ENCODE data around the gene UAP1L1. TPM values are rescaled to one million over a fixed set of nuclear protein-coding genes. Genes with fewer than 3 reads are reported as not detected.

The UAP1L1 gene
- total and polyA plus RNA-seq, 2 experiments from 2014 or later, result 15.6 to 39.1 TPM

- Histone ChIP-seq H3K27ac (no peak overlapping the region), H3K27me3 (peaks cover 43% of the 10 kb centered on the region), H3K79me2 (no peaks in the 10 kb centered on the region), H3K4me1 (ENCODE audit: insufficient read depth) (peaks cover 20% of the 10 kb centered on the region), H3K36me3 (replicated peaks; ENCODE audit: insufficient read depth, low read depth) (no peaks in the 10 kb centered on the region), H4K20me1 (ENCODE audit: insufficient read depth, poor library complexity, severe bottlenecking) (peaks cover 2% of the 10 kb centered on the region), H2AFZ (no peak overlapping the region), H3K9me3 (ENCODE audit: low read depth) (no peaks in the 10 kb centered on the region), H3K9me2 (replicated peaks; ENCODE audit: insufficient read depth) (no peaks in the 10 kb centered on the region), H3K4me2 (no peak overlapping the region), H3K4me3 (no peak overlapping the region)
- no peak for TF ChIP-seq EZH2phosphoT487 (IDR thresholded peaks at IDR 0.05; ENCODE audit: low read depth, severe bottlenecking, unreplicated experiment)
- TF ChIP-seq, protein P1, sequence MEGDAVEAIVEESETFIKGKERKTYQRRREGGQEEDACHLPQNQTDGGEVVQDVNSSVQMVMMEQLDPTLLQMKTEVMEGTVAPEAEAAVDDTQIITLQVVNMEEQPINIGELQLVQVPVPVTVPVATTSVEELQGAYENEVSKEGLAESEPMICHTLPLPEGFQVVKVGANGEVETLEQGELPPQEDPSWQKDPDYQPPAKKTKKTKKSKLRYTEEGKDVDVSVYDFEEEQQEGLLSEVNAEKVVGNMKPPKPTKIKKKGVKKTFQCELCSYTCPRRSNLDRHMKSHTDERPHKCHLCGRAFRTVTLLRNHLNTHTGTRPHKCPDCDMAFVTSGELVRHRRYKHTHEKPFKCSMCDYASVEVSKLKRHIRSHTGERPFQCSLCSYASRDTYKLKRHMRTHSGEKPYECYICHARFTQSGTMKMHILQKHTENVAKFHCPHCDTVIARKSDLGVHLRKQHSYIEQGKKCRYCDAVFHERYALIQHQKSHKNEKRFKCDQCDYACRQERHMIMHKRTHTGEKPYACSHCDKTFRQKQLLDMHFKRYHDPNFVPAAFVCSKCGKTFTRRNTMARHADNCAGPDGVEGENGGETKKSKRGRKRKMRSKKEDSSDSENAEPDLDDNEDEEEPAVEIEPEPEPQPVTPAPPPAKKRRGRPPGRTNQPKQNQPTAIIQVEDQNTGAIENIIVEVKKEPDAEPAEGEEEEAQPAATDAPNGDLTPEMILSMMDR (IDR thresholded peaks at IDR 0.05; ENCODE audit: poor library complexity), result peak; percentile 50
- DNase-seq (ENCODE audit: low spot score), result peak; percentile 80
- 55% methylated on average over 38 of the region's 38 CpGs for WGBS (ENCODE audit: low lambda C conversion rate, missing lambda C conversion rate)
Measured at GRCh38 chr9:137049544-137050449, 27.5 kb upstream of the UAP1L1 start.

DNA sequence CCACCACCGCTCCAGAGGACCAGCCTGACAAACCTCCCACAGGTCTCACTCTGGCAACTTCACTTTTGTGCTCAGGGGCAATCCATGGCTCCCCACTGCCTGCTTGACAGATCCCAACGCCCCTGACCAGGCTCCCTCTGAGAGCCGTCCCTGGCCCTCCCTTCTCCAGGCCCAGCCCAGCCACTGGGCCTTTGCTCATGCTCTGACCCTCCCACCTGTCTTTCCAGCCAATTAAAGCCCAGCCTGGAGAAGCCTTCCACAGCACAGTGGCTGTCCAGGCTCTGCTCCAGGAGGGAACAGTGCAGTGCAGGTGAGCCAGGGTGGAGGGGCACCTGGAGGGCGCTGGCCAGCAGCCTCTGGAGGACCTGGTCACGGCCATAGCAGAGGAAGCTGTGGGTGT lies 26.7 kb upstream of the UAP1L1 start:
- Histone ChIP-seq H3K36me3 (replicated peaks; ENCODE audit: insufficient read depth, low read depth) (no peaks in the 10 kb centered on the region), H3K4me3 (no peak overlapping the region), H3K27me3 (peaks cover 39% of the 10 kb centered on the region), H3K9me2 (replicated peaks; ENCODE audit: insufficient read depth) (no peaks in the 10 kb centered on the region), H2AFZ (no peak overlapping the region), H3K4me2 (no peak overlapping the region), H4K20me1 (ENCODE audit: insufficient read depth, poor library complexity, severe bottlenecking) (no peaks in the 10 kb centered on the region), H3K79me2 (no peaks in the 10 kb centered on the region), H3K27ac (no peak overlapping the region), H3K9me3 (ENCODE audit: low read depth) (no peaks in the 10 kb centered on the region), H3K4me1 (ENCODE audit: insufficient read depth) (peaks cover 28% of the 10 kb centered on the region)
- DNase-seq (ENCODE audit: low spot score), result no peak
- TF ChIP-seq EZH2 (IDR thresholded peaks at IDR 0.05; ENCODE audit: borderline replicate concordance) (no peak), EZH2phosphoT487 (IDR thresholded peaks at IDR 0.05; ENCODE audit: low read depth, severe bottlenecking, unreplicated experiment) (no peak)
- TF ChIP-seq, protein P1 (IDR thresholded peaks at IDR 0.05; ENCODE audit: poor library complexity), result no peak
- WGBS (ENCODE audit: low lambda C conversion rate, missing lambda C conversion rate), result 74% methylated on average over 5 of the region's 5 CpGs

DNA sequence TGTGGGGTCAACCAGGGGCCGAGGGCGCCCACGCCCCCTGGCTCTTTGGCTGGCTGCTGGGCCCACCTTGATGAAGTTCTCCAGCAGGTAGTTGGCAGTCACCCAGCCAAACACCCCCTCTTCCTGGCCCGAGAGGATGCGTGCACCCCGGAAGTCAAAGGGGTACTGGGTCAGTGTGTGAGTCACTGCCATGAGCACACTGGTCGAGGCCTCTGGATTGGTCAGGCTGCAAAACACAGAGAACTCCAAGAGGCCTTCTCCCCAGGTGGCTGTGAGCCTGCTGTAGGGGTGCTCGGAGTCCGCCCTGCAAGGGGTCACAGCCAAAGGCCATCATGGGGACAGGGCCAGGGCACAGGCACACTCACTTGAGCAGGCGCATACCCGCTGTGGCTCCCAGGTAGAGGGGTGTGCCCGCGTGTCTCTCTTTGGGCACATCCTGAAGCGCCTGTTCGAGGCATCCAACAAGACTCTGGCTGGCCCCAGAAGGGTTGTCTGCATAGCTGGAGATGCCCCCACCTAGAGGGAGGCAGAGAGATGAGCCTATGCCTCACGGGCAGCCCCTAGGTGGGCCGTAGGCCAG lies 26.1 kb upstream of the UAP1L1 start:
- TF ChIP-seq EZH2 (IDR thresholded peaks at IDR 0.05; ENCODE audit: borderline replicate concordance) (no peak), EZH2phosphoT487 (IDR thresholded peaks at IDR 0.05; ENCODE audit: low read depth, severe bottlenecking, unreplicated experiment) (no peak)
- TF ChIP-seq, protein P1 (IDR thresholded peaks at IDR 0.05; ENCODE audit: poor library complexity), result no peak
- Histone ChIP-seq H3K4me2 (no peak overlapping the region), H3K4me3 (no peak overlapping the region)

More for the DNA sequence above, 26.1 kb upstream of the UAP1L1 start:
- no peaks in the 10 kb centered on the region for H3K9me3 ChIP-seq (ENCODE audit: low read depth)
- H3K36me3 ChIP-seq (replicated peaks; ENCODE audit: insufficient read depth, low read depth), result no peaks in the 10 kb centered on the region
- H3K27ac ChIP-seq, result no peak overlapping the region
- no peaks in the 10 kb centered on the region for H3K9me2 ChIP-seq (replicated peaks; ENCODE audit: insufficient read depth)
- H3K79me2 ChIP-seq, result no peaks in the 10 kb centered on the region
- peaks cover 39% of the 10 kb centered on the region for H3K27me3 ChIP-seq
- H3K4me1 ChIP-seq (ENCODE audit: insufficient read depth), result peaks cover 31% of the 10 kb centered on the region
- no peak for DNase-seq (ENCODE audit: low spot score)
- no peak overlapping the region for H2AFZ ChIP-seq
- no peaks in the 10 kb centered on the region for H4K20me1 ChIP-seq (ENCODE audit: insufficient read depth, poor library complexity, severe bottlenecking)
- WGBS (ENCODE audit: low lambda C conversion rate, missing lambda C conversion rate), result 91% methylated on average over 16 of the region's 17 CpGs

Measured in hepatocyte (in vitro differentiated cells).